Right cardiac atrium (tissue), 5 donors: ENCODE results near the gene GPR3. TPM values are rescaled to one million over a fixed set of nuclear protein-coding genes. Genes with fewer than 3 reads are reported as not detected.
A peak's percentile ranks its signal among the peaks of the same experiment; 100 is the strongest.

ENCODE experiments used
- ATAC-seq, 2 donors: fragments of 200-7000 bp; cut with Tn5 transposase; one replicate each; pipeline versions ENCODE4 v1.8.0 to v1.9.1; 2020; ENCODE audit warnings: moderate library complexity in 2 of 2, mild to moderate bottlenecking in 1 of 2
- DNase-seq, 3 donors: peaks; one replicate each; pipeline ENCODE4 v3.0.0-alpha.2; 2020
- H3K27ac ChIP-seq: one replicate; pipeline ENCODE4 v1.5.1; 2013; ENCODE audit warnings: mild to moderate bottlenecking, low read length, control low read depth, moderate library complexity
- H3K27me3 ChIP-seq: one replicate; pipeline ENCODE4 v1.6.1; 2013; ENCODE audit not compliant: control insufficient read depth, insufficient read depth
- H3K4me1 ChIP-seq: one replicate; pipeline ENCODE4 v1.6.1; 2013; ENCODE audit warnings: low read length; ENCODE audit not compliant: control insufficient read depth, insufficient read depth
- H3K4me3 ChIP-seq: one replicate; pipeline ENCODE4 v1.5.1; 2013; ENCODE audit warnings: low read length, control low read depth
- H3K9me3 ChIP-seq: one replicate; pipeline ENCODE4 v1.6.1; 2013; ENCODE audit warnings: low read length; ENCODE audit not compliant: control insufficient read depth
- WGBS: extraction: QIAGEN DNeasy Blood & Tissue Kit; methylation state at CpG from one replicate; pipeline ENCODE4 v1.1.7; 2013; 5-methylcytosine and 5-hydroxymethylcytosine counted together
- intact Hi-C, 4 donors: fragments of 100-400 bp; cut with DNase I; formaldehyde crosslinking; loops; one replicate each; pipeline versions ENCODE4 v1.11.0 to v1.14.0; 2022 to 2023
- long read RNA-seq, 4 donors: library from polyadenylated mRNA; unstranded; transcript quantifications; one replicate each; pipeline ENCODE4 v2.0.0, GENCODE V29; 2020 to 2021
- polyA plus RNA-seq: library from polyadenylated mRNA; stranded (reverse); fragments of 200-250 nt; gene quantifications from one replicate; pipeline ENCODE4 v1.2.3, GENCODE V29; 2013
- total RNA-seq, 4 donors: library from RNA; stranded (reverse); fragmentation: NEBNext Ultra II Directional; extraction: Animal tissue kit (Norgen Biotek cat#: 25700); gene quantifications; one replicate each; pipeline ENCODE4 v1.2.1, GENCODE V29; 2021
- donor health status: healthy with polysubstance abuse.
- donor health status: DM: no; HTN: yes; CAD: no.
- donor health status: DM: no; HTN: no; CAD: no.
- donor health status: DM: no; HTN: yes; CAD: no; lungs with severe emphysema.
- donor health status: DM: yes; HTN: yes; CAD: no.

GPR3 gene, protein sequence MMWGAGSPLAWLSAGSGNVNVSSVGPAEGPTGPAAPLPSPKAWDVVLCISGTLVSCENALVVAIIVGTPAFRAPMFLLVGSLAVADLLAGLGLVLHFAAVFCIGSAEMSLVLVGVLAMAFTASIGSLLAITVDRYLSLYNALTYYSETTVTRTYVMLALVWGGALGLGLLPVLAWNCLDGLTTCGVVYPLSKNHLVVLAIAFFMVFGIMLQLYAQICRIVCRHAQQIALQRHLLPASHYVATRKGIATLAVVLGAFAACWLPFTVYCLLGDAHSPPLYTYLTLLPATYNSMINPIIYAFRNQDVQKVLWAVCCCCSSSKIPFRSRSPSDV
- total RNA-seq (1 to 10 TPM in 1 of 4 donors, under 1 TPM in 3; 0.46 to 3.3 (median 0.68) TPM), polyA plus RNA-seq (1.7 TPM)
- long read RNA-seq, donor 1, partial matches to known transcripts: 0 of 3 reads
- long read RNA-seq, donor 1, other reads (novel, unspliced or antisense): 1 of 3 reads
- long read RNA-seq, donor 2, partial matches to known transcripts: 0 of 1 reads
- long read RNA-seq, donor 2, other reads (novel, unspliced or antisense): 0 of 1 reads
- long read RNA-seq, donor 3, transcript GPR3-201 (2 exons, 2,115 nt): major isoform, 8 of 10 reads
- long read RNA-seq, donor 3, partial matches to known transcripts: 0 of 10 reads
- long read RNA-seq, donor 3, other reads (novel, unspliced or antisense): 2 of 10 reads
- long read RNA-seq, donor 4: 0 reads

GRCh38 chr1:27392096-27392777 is at the start of gene GPR3:
TSS of gene GPR3 (plus strand) at chr1:27392622. CDS start at chr1:27393799, 1,177 bp downstream.
- DNase-seq (peak; percentile 95 to 98 (median 97)), ATAC-seq (peak; percentile 91)
- intact Hi-C loops: loop anchor here in 2 of 4 donors (5.0 to 10.0 kb wide), 3 partner anchors 35 to 273 kb away; no protein-coding TSS in a partner anchor
- Histone ChIP-seq H3K4me3 (peak within 1 kb of the TSS; percentile 39), H3K9me3 (no peaks in the 10 kb centered on the region), H3K4me1 (peaks cover 9% of the 10 kb centered on the region), H3K27ac (peak within 1 kb of the TSS; percentile 77), H3K27me3 (no peaks in the 10 kb centered on the region)
- under 1% methylated on average over 69 of the region's 69 CpGs for WGBS

DNA sequence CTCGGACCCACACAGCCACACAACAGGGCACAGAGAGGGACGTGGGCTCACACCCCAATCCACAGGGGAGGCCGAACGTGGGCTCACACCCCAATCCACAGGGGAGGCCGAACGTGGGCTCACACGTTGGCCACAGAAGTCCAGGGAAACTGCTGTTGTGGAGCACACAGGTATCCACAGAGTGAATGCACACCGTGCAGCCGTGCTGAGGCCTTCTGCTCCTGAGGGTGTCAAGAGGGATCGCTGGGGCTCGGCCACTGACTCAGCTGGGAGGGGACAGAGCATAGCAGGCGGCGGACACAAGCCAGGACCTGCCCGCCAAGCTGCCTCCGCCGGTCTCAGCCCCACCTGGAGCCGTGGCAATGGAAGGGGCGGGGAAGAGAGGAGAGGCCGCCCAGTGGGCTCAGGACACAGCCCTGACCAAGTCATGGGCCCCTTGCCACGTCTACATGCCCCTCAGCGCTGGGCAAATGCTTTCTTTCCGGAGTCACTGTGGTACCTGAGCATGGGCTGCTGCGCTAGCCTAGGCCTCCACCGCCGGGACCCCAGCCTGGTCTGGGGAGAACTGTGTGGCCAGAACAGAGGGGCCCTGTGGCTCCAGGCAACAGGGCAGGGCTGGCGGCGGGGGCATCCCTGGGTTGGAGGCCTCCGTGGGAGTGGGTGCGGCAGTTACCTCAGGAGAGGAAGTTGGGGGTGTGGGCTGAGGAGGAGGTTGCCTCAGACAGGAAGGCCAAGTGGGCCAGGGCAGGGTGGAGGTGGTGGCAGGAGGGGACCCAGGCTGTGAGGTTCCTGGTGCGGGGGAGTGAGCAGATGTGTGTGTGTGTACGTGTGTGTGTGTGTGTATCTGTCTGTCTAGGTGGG is 49.4 kb upstream of the GPR3 start:
- Histone ChIP-seq H3K4me3 (no peak overlapping the region), H3K27me3 (no peaks in the 10 kb centered on the region)
- peak; percentile 24 to 76 (median 75) for DNase-seq

GRCh38 chr1:27343639-27344025 is 48.8 kb upstream of the GPR3 start:
- no peak for ATAC-seq
- Histone ChIP-seq H3K27ac (no peak overlapping the region), H3K4me3 (no peak overlapping the region), H3K4me1 (no peaks in the 10 kb centered on the region), H3K27me3 (no peaks in the 10 kb centered on the region), H3K9me3 (no peaks in the 10 kb centered on the region)
- intact Hi-C loops: no loop called here
- WGBS: 76% methylated on average over 5 of the region's 5 CpGs
- no peak for DNase-seq

More for the DNA sequence above, 49.4 kb upstream of the GPR3 start:
- Histone ChIP-seq H3K27ac (no peak overlapping the region), H3K4me1 (no peaks in the 10 kb centered on the region), H3K9me3 (no peaks in the 10 kb centered on the region)
- WGBS: 60% methylated on average over 31 of the region's 31 CpGs
- peak; percentile 25 to 28 for ATAC-seq
- intact Hi-C loops: no loop called here

DNA sequence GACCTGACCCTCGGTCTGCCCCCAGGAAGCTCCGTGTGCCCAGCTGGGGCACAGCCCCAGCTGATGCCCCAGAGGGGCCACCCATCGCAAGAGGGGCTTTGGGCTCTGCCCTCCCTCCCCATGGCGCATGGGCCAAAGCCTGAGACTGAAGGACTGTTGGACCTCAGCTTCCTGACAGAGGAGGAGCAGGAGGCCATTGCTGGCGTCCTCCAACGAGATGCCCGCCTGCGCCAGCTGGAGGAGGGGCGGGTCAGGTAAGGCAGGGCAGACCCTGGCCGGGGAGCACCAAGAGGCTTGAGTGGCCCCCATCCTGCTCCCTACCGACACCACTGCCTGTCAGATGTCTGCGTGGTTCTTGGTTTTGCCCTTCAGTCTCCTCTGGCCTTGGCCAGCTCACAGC is 47.1 kb upstream of the GPR3 start:
- DNase-seq (peak in 1 of 3 donors; percentile 29), ATAC-seq (no peak)
- H3K4me3 ChIP-seq: no peak overlapping the region
- H3K9me3 ChIP-seq: no peaks in the 10 kb centered on the region
- peaks cover 2% of the 10 kb centered on the region for H3K4me1 ChIP-seq
- no peaks in the 10 kb centered on the region for H3K27me3 ChIP-seq
- WGBS: 88% methylated on average over 12 of the region's 12 CpGs
- intact Hi-C loops: no loop called here
- no peak overlapping the region for H3K27ac ChIP-seq

DNA sequence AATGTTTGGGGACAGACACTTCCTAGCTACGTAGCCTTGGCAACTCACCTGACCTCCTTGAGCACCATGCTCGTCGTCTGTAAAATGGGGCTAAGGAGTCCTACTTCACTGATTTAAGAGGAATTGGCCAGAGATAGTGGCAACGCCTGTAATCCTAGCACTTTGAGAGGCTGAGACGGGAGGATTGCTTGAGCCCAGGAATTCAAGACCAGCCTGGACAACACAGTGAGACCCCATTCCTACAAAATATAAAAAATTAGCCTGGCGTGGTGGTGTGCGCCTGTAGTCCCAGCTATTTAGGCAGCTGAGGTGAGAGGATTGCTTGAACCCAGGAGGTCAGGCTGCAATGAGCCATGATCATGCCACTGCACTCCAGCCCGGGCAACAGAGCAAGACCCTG is 46.1 kb upstream of the GPR3 start:
- ATAC-seq (no peak), DNase-seq (no peak)
- Histone ChIP-seq H3K27ac (no peak overlapping the region), H3K4me1 (peaks cover 6% of the 10 kb centered on the region), H3K4me3 (no peak overlapping the region), H3K9me3 (no peaks in the 10 kb centered on the region), H3K27me3 (no peaks in the 10 kb centered on the region)
- WGBS: 94% methylated on average over 8 of the region's 8 CpGs
- intact Hi-C loops: no loop called here

- DNase-seq: no peak
- intact Hi-C loops: no loop called here
- Histone ChIP-seq H3K27me3 (no peaks in the 10 kb centered on the region), H3K27ac (no peak overlapping the region), H3K9me3 (no peaks in the 10 kb centered on the region), H3K4me3 (no peak overlapping the region), H3K4me1 (peaks cover 6% of the 10 kb centered on the region)
- 81% methylated on average over 14 of the region's 14 CpGs for WGBS
- no peak for ATAC-seq
Measured at GRCh38 chr1:27346991-27347624, 45.3 kb upstream of the GPR3 start.

DNA sequence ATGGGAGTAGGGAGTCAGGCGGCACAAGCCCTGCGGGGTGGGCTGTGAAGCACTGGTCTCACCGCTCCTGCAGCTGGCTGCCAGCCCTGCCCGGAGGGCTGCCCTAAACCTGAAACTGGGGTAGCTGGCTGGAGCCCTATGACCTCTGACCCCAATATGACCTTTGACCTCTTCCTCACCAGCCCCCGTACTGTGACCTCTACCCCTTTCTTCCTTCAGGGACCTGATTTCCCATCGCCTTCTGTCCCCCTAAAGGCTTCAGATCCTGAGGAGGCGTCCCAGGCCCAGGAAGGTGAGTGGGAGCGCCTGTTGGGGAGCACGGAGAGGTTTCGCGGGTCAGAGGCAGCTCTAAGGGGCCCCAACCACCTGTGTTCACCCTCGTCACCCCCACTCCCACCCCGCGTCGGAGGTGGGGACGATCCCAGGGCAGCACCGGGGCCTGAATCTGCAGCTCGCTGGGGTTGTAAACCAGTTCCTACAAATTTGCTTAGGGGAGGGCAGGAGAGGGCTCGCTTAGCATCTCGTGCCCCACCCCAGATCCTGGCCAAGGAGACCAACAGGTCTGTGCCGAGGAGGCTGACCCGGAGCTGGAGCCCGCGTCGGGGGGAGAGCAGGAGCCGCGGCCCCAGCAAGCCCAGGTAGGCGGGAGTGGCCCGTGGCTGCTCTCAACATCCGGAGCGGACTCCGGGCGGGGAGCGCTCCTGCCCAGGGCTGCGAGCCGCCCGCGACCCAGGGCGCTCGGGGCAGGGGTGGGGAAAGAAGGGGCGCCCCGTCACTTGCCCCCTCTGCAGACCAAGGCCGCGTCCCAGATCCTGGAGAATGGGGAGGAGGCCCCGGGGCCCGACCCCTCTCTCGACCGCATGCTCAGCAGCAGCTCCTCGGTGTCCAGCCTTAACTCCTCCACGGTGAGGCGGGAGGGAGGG is 43.3 kb upstream of the GPR3 start:
- 24% methylated on average over 51 of the region's 51 CpGs for WGBS
- DNase-seq: peak; percentile 33 to 74 (median 73)
- Histone ChIP-seq H3K4me1 (peaks cover 6% of the 10 kb centered on the region), H3K27ac (no peak overlapping the region), H3K9me3 (no peaks in the 10 kb centered on the region), H3K4me3 (peak overlapping the region; percentile 27), H3K27me3 (no peaks in the 10 kb centered on the region)
- intact Hi-C loops: no loop called here
- peak; percentile 34 to 36 for ATAC-seq

GRCh38 chr1:27349784-27350662 is 42.4 kb upstream of the GPR3 start:
- ATAC-seq (peak; percentile 64 to 71), DNase-seq (peak; percentile 73 to 89 (median 88))
- no peaks in the 10 kb centered on the region for H3K27me3 ChIP-seq
- no peak overlapping the region for H3K27ac ChIP-seq
- peak overlapping the region; percentile 27 for H3K4me3 ChIP-seq
- WGBS: 11% methylated on average over 84 of the region's 84 CpGs
- intact Hi-C loops: no loop called here
- no peaks in the 10 kb centered on the region for H3K9me3 ChIP-seq
- peaks cover 6% of the 10 kb centered on the region for H3K4me1 ChIP-seq
